GM12892 (cell line): ENCODE results near the gene TP73.

Experiments used
- DNase-seq: peaks from one replicate; pipeline ENCODE4 v3.0.0; 2011; ENCODE audit not compliant: insufficient read length
- FAIRE-seq: peaks from 2 replicates; lab custom pipeline; 2011; peaks lifted over from hg19 to GRCh38; lab: Jason Lieb, UNC
- POLR2A ChIP-seq: IDR thresholded peaks from 2 replicates; pipeline ENCODE4 v1.6.1; 2011; ENCODE audit warnings: low read depth, low read length, control low read depth
- POLR2AphosphoS5 ChIP-seq: IDR thresholded peaks from 2 replicates; pipeline ENCODE4 v1.6.1; 2011; ENCODE audit warnings: low read depth, low read length, control low read depth
- TAF1 ChIP-seq: IDR thresholded peaks from 2 replicates; pipeline ENCODE4 v1.6.1; 2011; ENCODE audit warnings: low read depth, mild to moderate bottlenecking, control low read depth, low read length, borderline replicate concordance

TP73 gene

DNA sequence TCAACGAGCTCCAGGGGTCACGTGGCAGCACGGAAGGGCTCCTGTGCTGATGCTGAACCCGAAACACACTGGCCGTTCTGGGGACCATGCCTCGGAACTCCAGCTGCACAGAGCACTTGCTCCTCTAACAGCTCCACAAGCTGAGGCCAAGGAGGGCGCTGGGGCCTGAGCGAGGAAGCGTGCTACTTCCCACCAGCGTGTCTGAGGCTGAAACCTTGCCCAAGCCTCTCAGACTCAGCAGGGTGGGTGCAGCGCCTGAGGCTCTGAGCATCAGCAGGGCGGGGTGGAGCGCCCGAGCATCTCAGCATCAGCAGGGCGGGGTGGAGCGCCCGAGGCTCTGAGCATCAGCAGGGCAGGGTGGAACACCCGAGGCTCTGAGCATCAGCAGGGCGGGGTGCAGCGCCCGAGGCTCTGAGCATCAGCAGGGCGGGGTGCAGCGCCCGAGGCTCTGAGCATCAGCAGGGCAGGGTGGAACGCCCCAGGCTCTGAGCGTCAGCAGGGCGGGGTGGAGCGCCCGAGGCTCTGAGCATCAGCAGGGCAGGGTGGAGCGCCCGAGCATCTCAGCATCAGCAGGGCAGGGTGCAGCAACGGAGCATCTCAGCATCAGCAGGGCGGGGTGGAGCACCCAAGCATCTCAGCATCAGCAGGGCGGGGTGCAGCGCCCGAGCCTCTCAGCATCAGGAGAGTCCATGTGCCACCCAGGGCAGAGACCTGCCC is 12.0 kb upstream of the TP73 start:
- FAIRE-seq = no peak

DNA sequence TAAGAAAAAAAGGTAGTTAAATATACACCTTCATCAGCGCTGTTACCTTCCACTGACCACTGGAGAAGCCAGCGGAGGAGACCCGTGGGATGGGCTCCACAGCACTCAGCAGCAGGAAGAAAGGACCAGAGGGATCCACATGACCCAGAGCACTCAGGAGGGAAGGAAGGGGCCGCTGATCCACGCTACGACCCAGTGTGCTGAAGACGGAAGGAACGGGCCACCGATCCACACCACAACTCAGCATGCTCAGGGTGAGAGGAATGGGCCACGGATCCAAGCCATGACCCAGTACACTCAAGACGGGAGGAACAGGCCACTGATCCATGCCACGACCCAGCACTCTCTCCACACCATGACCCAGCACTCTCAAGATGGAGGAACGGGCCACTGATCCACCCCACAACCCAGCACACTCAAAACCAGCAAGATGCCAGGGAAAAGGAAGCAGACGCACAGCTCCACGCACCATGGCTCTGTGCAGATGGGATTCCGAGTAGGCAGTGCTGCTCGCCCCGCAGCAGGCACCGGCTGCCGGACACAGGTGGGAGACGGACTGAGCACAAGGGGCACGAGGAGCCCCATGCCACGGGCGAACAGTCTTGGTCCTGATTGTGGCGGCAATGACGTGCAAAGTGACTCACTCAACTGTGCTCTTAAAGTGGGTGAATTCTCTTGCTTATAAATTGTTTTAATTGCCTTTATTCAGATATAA is 11.1 kb upstream of the TP73 start:
- FAIRE-seq (no peak), DNase-seq (no peak)
- TF ChIP-seq TAF1 (no peak), POLR2A (no peak), POLR2AphosphoS5 (no peak)

More for the DNA sequence above, 12.0 kb upstream of the TP73 start:
- TF ChIP-seq TAF1 (no peak), POLR2AphosphoS5 (no peak), POLR2A (no peak)
- DNase-seq = no peak

DNA sequence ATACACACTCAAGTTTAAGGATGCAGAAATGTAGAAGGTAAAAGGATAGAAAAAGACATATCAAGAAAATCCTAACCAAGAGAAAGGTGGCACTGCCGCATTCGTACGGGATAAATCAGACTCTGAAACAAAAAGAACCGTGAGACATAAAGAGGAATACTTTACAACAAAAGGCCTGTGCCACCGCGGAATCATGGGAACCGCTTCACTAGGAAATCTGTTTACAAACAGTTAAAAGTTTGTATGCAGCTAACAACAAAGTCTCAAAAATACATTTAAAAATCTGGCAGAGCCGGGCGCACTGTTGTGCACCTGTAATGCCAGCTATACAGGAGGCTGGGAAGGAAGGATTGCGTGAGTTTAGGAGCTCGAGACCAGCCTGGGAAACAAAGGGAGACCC is 10.5 kb upstream of the TP73 start:
- DNase-seq (no peak), FAIRE-seq (no peak)
- no peak for TF ChIP-seq TAF1
- TF ChIP-seq POLR2A = no peak
- TF ChIP-seq POLR2AphosphoS5 = no peak

DNA sequence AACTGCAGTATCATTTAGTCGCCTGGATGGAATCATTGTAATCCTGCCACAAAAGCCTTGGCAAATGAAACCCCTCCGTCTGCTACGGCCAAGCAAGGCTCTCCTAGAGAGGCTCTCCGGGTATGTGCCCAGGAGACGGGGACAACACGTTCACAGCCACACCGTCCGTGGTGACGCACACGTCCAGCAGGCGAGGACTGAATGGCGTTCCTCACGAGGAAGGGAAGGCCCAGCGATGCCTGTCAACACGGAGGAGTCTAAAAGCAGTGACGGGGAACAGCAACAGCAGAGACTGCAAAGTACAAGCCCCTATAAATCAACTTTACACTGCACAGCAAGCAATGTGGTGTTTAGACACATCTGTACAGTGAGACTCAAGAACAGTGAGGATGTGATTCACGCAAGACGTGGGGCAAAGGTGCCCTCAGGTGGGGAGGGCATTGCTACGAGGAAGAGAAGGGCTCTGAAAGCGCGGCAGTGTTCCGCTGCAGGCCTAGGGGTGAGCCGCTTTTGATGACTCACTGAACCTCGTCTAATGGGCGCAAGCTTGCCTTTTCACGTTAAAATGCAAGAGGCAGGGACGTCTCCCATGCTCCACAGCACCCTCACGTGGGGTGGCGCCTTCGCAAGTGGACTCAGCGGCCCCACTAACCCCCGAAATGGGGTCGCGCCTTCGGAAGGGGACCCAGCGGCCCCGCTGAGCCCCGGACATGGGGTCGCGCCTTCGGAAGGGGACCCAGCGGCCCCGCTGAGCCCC is 9.2 kb upstream of the TP73 start:
- DNase-seq (no peak), FAIRE-seq (no peak)
- TF ChIP-seq POLR2AphosphoS5 (no peak), TAF1 (no peak), POLR2A (no peak)

DNA sequence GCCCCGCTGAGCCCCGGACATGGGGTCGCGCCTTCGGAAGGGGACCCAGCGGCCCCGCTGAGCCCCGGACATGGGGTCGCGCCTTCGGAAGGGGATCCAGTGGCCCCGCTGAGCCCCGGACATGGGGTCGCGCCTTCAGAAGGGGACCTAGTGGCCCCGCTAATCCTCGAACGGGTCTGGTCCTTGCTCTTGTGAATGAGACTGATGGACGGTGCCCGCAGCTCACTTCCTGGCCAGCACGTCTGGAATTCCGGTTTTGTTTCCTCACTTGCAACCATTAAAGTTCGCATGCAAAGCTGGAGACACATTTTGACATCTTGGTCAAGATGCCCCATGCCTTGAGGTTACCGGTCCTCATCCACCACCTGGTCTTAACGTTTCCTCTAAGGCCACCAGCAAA is 8.0 kb upstream of the TP73 start:
- TF ChIP-seq POLR2AphosphoS5 (no peak), POLR2A (no peak), TAF1 (no peak)
- DNase-seq = no peak
- no peak for FAIRE-seq

DNA sequence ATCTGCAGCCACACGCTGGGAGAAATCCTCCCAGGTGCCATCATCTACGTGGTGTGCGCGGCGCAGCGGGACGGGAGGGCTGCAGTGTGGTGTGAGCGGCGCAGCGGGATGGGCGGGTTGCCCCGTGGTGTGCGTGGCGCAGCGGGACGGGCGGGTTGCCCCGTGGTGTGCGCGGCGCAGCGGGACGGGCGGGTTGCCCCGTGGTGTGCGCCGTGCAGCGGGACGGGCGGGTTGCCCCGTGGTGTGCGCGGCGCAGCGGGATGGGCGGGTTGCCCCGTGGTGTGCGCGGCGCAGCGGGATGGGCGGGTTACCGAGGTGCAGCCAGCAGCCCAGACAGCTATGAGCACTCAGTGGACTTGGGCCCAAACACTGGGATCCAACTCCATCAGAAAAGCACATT is 7.1 kb upstream of the TP73 start:
- no peak for FAIRE-seq
- no peak for TF ChIP-seq POLR2AphosphoS5
- TF ChIP-seq TAF1 = no peak
- TF ChIP-seq POLR2A = no peak
- no peak for DNase-seq

DNA sequence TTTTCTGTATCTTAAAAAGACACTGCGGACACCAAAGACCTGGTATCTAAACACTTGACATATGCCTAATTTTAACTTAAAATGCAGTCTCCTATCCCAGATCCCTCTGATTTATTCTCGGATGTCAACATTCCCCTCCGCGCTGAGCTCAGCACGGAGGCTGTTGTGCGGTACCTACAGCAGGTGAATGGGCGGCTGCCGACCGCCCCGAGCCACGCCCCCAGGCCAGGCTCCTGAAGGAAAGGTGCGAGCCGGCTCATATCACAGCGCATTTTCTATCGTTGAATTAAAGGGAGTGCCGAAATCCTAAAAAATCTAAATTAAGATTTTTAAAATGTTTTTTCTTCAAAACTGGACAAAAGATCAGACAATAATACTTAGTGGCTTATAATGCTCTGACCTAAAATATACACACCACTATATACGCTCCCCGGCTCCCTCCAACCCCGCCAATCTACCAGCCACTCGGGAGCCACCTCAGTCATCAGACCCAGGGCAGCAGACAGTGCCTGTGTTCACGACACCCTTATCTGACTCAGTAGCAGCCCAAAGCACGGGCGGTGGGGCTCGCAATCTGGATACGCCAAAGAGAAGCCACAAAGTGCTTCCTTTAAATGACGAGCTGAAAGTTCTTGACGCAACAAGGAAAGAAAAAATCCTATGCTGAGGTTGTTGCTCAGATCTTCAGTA is 6.5 kb upstream of the TP73 start:
- no peak for FAIRE-seq
- DNase-seq = no peak
- TF ChIP-seq TAF1 = no peak
- TF ChIP-seq POLR2AphosphoS5 = no peak
- TF ChIP-seq POLR2A = no peak

DNA sequence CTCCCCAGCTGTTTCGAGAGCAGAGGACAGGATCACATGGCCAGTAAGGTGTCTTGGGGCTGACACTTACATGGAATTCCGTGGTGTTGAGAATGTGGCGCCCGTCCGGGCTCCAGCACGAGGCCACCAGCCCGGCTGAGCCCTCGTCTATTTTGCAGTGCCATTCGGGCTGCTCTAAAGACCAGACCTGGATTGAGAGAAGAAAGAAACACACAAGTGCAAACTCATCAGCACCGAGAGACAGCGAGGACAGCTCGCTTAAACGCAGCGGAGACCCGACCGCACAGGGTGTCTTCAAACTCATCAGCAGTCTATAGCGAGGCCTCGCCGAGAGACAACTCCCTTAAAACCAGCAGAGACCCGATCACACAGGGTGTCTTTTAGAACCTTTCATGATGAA is 5.7 kb upstream of the TP73 start:
- no peak for DNase-seq
- no peak for FAIRE-seq
- TF ChIP-seq POLR2AphosphoS5 = no peak
- TF ChIP-seq POLR2A = no peak
- no peak for TF ChIP-seq TAF1

DNA sequence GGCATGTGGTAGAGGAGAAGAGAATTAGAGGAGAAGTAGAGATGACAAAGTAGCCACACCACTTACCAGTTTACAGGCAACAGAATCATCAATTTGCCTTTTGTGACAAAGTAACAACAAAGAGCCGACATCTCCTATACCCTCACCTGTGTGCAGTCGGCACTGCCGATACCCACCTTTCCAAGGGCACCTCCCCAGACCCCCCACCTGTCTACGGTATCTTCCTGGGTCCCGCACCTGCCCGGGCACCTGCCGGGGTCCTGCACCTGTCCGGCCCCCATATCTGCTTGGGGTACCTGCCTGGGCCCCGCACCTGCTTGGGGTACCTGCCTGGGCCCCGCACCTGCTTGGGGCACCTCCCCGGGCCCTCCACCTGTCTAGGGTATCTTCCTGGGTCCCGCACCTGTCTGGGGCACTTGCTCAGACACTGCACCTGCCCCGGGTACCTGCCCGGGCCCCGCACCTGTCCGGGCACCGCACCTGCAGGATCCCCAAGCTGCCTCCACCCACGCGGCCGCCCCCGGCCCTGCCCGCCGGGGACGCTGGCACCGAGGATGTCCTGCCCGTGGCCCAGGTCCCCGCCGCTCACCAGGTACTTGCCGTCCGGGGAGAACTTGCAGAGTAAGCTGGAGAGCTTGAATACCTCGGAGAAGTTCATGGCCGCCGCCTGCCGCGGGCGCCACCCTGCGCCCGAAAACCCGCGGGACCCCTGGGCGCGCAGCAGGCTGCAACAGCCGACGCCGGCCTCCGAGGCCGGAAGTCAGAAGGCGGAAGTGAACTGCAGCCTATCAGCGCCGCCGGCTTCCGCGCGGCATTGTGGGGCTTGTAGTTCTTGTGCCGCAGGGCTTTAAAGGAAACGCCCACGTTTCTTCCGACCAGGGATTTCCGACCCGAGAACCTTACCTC is 2.7 kb upstream of the TP73 start, which contains the start of gene WRAP73:
TSS of gene WRAP73 (minus strand) at position 762 of the 906 bp plus-strand sequence. CDS start at position 658, 104 bp downstream.
- FAIRE-seq (peak; percentile 96), DNase-seq (peak; percentile 95)
- TF ChIP-seq TAF1 (no peak), POLR2A (peak; percentile 81), POLR2AphosphoS5 (0 out of 2 replicates have a peak, but pooled peaks have one; percentile 35)

DNA sequence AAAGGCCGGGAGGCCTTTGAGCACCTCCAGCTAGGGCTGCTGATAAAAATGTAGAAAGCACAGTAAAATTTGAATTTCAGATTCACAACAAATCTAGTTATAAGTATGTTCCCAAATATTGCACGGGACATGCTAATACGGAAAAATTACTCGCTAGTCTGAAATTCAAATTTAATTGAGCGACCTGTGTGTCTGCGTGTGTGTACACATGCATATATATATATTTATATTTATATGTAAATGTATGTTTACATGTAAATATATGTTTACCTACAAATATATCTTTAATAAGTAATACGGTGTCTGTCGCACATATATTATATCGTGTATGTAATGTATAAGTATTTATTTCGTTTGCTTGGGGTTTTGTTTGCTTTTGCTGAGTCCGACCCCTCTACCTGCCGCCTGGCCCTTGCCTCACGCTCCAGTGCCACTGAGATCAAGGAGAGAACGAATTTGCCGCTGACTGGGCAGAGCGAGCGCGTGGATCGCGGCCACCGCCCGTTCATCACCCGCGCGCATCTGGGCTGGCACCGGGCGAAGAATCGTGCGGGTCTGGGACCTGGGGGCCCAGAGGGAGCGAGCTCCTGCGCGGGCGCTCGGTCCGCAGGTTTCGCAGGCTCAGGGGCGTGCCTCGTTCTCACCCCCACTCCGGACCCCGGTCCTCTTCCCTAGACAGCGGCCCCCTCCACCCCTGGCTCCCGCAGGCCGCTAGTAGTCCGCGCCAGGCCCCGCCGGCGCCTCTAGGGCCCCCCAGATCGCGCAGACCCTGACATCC is 1.9 kb upstream of the TP73 start:
- DNase-seq = no peak
- TF ChIP-seq POLR2AphosphoS5 (no peak), TAF1 (no peak), POLR2A (no peak)
- FAIRE-seq = no peak
